ENCODE results near the gene TMC3.

The TMC3 gene

DNA sequence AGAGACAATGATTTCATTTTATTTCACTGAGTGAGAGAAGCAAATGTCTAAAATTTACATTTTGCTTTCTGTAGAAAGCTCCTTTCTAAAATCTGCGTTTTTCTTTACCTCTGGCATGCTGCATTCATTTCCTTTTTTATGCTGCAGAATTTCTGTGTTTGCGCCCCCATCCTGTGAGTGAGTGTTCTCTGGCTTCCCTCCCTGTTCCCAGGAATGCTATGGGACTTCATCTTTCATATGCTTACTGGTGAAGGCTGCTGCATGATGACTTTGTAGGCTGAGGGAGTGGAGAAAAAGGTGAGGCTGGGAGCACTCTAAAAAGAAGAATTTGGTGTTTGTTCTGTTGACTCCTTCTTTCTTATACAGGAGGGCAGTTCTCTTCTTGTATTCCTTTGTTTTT is 7.7 kb upstream of the TMC3 start:
- Histone ChIP-seq H3K9ac (ENCODE audit: low read depth, low read length) (no peak overlapping the region), H3K27ac (ENCODE audit: low read depth, low read length) (no peak overlapping the region), H3K4me1 (ENCODE audit: insufficient read depth, low read length) (peaks cover 5% of the 10 kb centered on the region; the same call in 1 of the 2 replicates), H3K9me3 (ENCODE audit: insufficient read depth, low read depth, low read length) (no peaks in the 10 kb centered on the region), H3K4me3 (ENCODE audit: low read length) (no peak overlapping the region), H3K36me3 (ENCODE audit: insufficient read depth, low read length) (no peaks in the 10 kb centered on the region), H3K27me3 (ENCODE audit: insufficient read depth, low read length) (no peaks in the 10 kb centered on the region)
- 49% methylated on average over 2 of the region's 2 CpGs for WGBS

GRCh38 chr15:81380668-81381067 is 6.7 kb upstream of the TMC3 start:
- no peaks in the 10 kb centered on the region for H3K36me3 ChIP-seq (ENCODE audit: insufficient read depth, low read length)
- H3K27me3 ChIP-seq (ENCODE audit: insufficient read depth, low read length) = no peaks in the 10 kb centered on the region
- H3K4me3 ChIP-seq (ENCODE audit: low read length) = no peak overlapping the region
- no peak overlapping the region for H3K9ac ChIP-seq (ENCODE audit: low read depth, low read length)
- H3K4me1 ChIP-seq (ENCODE audit: insufficient read depth, low read length) = peaks cover 5% of the 10 kb centered on the region; the same call in 1 of the 2 replicates
- no peaks in the 10 kb centered on the region for H3K9me3 ChIP-seq (ENCODE audit: insufficient read depth, low read depth, low read length)
- no peak overlapping the region for H3K27ac ChIP-seq (ENCODE audit: low read depth, low read length)
- WGBS = 90% methylated on average over 2 of the region's 2 CpGs

DNA sequence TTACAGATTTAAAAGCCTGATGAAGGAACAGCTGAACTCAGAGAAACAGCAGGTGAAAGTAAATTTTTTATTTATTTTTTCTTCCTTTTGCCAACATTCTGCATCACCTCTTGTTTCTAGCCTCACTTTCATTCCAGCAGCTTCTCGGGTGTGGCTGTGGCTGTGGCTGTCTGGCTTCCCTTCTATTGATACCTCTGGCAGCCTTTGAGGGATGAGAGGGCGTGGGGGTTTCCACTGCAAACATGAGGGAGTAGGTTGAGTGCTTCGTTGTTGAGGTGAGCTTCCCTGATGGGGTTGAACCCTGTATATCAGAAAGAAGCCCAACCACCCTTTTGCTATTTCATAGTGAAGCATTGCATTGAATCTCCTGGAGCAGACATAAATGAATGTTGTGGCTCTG is 6.2 kb upstream of the TMC3 start:
- Histone ChIP-seq H3K4me3 (ENCODE audit: low read length) (no peak overlapping the region), H3K27me3 (ENCODE audit: insufficient read depth, low read length) (no peaks in the 10 kb centered on the region), H3K4me1 (ENCODE audit: insufficient read depth, low read length) (peaks cover 5% of the 10 kb centered on the region; the same call in 1 of the 2 replicates), H3K9ac (ENCODE audit: low read depth, low read length) (no peak overlapping the region), H3K9me3 (ENCODE audit: insufficient read depth, low read depth, low read length) (no peaks in the 10 kb centered on the region), H3K27ac (ENCODE audit: low read depth, low read length) (no peak overlapping the region), H3K36me3 (ENCODE audit: insufficient read depth, low read length) (no peaks in the 10 kb centered on the region)
- 86% methylated on average over 3 of the region's 3 CpGs for WGBS

DNA sequence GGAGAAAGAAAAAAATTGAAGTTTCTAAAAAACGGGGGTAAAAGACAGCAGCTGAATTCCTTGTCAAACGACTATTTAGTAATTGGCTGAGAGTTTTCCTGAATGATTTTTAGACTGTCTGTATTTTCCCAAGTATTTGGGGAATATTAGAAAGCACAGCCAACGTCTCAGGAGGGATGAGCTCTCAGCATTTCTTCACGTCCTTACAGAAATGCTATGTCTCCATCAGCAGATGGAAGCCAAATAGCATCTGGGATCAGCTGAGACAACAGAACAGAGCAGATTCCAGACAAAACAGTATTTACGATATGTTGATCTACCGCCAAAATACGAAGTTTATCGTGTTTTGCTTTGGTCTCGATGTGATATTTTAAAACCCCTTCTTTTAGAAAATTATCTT is 5.3 kb upstream of the TMC3 start:
- WGBS = 92% methylated on average over 9 of the region's 9 CpGs
- H3K9ac ChIP-seq (ENCODE audit: low read depth, low read length) = no peak overlapping the region
- no peaks in the 10 kb centered on the region for H3K9me3 ChIP-seq (ENCODE audit: insufficient read depth, low read depth, low read length)
- H3K4me3 ChIP-seq (ENCODE audit: low read length) = no peak overlapping the region
- H3K27me3 ChIP-seq (ENCODE audit: insufficient read depth, low read length) = no peaks in the 10 kb centered on the region
- no peaks in the 10 kb centered on the region for H3K36me3 ChIP-seq (ENCODE audit: insufficient read depth, low read length)
- peaks cover 5% of the 10 kb centered on the region; the same call in 1 of the 2 replicates for H3K4me1 ChIP-seq (ENCODE audit: insufficient read depth, low read length)
- H3K27ac ChIP-seq (ENCODE audit: low read depth, low read length) = no peak overlapping the region

DNA sequence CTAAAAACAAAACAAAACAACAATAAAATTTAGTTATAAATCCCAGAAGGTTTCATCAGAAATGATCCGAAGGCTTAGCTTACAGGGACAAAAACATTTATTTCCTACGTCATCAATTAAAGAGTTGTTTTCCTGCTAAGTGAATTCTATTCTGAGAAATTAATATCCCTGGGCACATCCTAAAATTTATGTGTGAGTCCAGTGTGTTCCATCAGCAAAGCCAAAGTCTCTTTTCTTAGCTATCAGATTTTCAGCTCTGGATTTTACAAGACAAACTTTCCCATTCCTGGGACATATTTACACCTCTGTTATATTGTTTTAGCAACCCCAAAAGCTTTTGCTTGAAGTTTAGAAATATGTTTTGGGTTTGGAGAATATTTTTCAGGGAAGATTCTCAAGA is 4.4 kb upstream of the TMC3 start:
- H3K4me1 ChIP-seq (ENCODE audit: insufficient read depth, low read length) = peaks cover 5% of the 10 kb centered on the region; the same call in 1 of the 2 replicates
- WGBS = 96% methylated on average over 2 of the region's 2 CpGs
- no peaks in the 10 kb centered on the region for H3K36me3 ChIP-seq (ENCODE audit: insufficient read depth, low read length)
- no peaks in the 10 kb centered on the region for H3K27me3 ChIP-seq (ENCODE audit: insufficient read depth, low read length)
- no peak overlapping the region for H3K27ac ChIP-seq (ENCODE audit: low read depth, low read length)
- H3K9ac ChIP-seq (ENCODE audit: low read depth, low read length) = no peak overlapping the region
- H3K4me3 ChIP-seq (ENCODE audit: low read length) = no peak overlapping the region
- no peaks in the 10 kb centered on the region for H3K9me3 ChIP-seq (ENCODE audit: insufficient read depth, low read depth, low read length)

- WGBS = 94% methylated on average over 3 of the region's 4 CpGs
- H3K27ac ChIP-seq (ENCODE audit: low read depth, low read length) = no peak overlapping the region
- H3K9me3 ChIP-seq (ENCODE audit: insufficient read depth, low read depth, low read length) = no peaks in the 10 kb centered on the region
- H3K9ac ChIP-seq (ENCODE audit: low read depth, low read length) = no peak overlapping the region
- H3K4me1 ChIP-seq (ENCODE audit: insufficient read depth, low read length) = peaks cover 5% of the 10 kb centered on the region; the same call in 1 of the 2 replicates
- H3K36me3 ChIP-seq (ENCODE audit: insufficient read depth, low read length) = no peaks in the 10 kb centered on the region
- H3K27me3 ChIP-seq (ENCODE audit: insufficient read depth, low read length) = no peaks in the 10 kb centered on the region
- no peak overlapping the region for H3K4me3 ChIP-seq (ENCODE audit: low read length)
Measured at GRCh38 chr15:81377871-81378270, 3.9 kb upstream of the TMC3 start.

GRCh38 chr15:81376231-81376630 is 2.2 kb upstream of the TMC3 start:
- H3K36me3 ChIP-seq (ENCODE audit: insufficient read depth, low read length) = no peaks in the 10 kb centered on the region
- H3K9me3 ChIP-seq (ENCODE audit: insufficient read depth, low read depth, low read length) = no peaks in the 10 kb centered on the region
- 89% methylated on average over 4 of the region's 4 CpGs for WGBS

GRCh38 chr15:81375461-81375860 is 1.4 kb upstream of the TMC3 start:
- 85% methylated on average over 4 of the region's 4 CpGs for WGBS
- H3K4me1 ChIP-seq (ENCODE audit: insufficient read depth, low read length) = no peaks in the 10 kb centered on the region
- no peak overlapping the region for H3K4me3 ChIP-seq (ENCODE audit: low read length)
- H3K27me3 ChIP-seq (ENCODE audit: insufficient read depth, low read length) = no peaks in the 10 kb centered on the region
- H3K36me3 ChIP-seq (ENCODE audit: insufficient read depth, low read length) = no peaks in the 10 kb centered on the region
- no peaks in the 10 kb centered on the region for H3K9me3 ChIP-seq (ENCODE audit: insufficient read depth, low read depth, low read length)
- no peak overlapping the region for H3K27ac ChIP-seq (ENCODE audit: low read depth, low read length)
- H3K9ac ChIP-seq (ENCODE audit: low read depth, low read length) = no peak overlapping the region

More at GRCh38 chr15:81376231-81376630, 2.2 kb upstream of the TMC3 start:
- Histone ChIP-seq H3K4me1 (ENCODE audit: insufficient read depth, low read length) (no peaks in the 10 kb centered on the region), H3K9ac (ENCODE audit: low read depth, low read length) (no peak overlapping the region), H3K27ac (ENCODE audit: low read depth, low read length) (no peak overlapping the region), H3K4me3 (ENCODE audit: low read length) (no peak overlapping the region), H3K27me3 (ENCODE audit: insufficient read depth, low read length) (no peaks in the 10 kb centered on the region)

GRCh38 chr15:81373176-81373575 is 837 bp downstream of the TMC3 start:
- 78% methylated on average over 3 of the region's 5 CpGs for WGBS
- no peaks in the 10 kb centered on the region for H3K27me3 ChIP-seq (ENCODE audit: insufficient read depth, low read length)
- H3K36me3 ChIP-seq (ENCODE audit: insufficient read depth, low read length) = no peaks in the 10 kb centered on the region
- no peak overlapping the region for H3K4me3 ChIP-seq (ENCODE audit: low read length)
- H3K27ac ChIP-seq (ENCODE audit: low read depth, low read length) = no peak overlapping the region
- no peaks in the 10 kb centered on the region for H3K9me3 ChIP-seq (ENCODE audit: insufficient read depth, low read depth, low read length)
- H3K4me1 ChIP-seq (ENCODE audit: insufficient read depth, low read length) = no peaks in the 10 kb centered on the region
- H3K9ac ChIP-seq (ENCODE audit: low read depth, low read length) = no peak overlapping the region

DNA sequence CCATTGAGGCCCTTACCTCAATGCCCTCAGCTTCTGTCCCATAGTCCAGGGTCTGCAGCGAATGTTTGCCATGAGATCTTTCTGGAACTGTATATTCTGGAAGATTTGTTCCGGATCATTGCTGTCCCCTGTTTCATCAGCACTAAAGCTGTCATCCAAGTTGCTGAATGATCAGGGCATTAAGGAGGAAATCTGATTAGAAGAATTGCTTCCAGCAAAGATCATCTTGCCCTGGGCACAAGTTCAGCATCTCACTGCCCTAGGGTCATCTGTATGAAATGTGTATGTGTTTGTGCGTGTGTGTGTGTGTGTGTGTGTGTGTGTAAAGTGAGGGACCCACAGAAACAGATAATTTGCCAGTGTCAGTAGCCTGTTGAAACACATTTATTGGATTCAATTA is 1.4 kb downstream of the TMC3 start:
- Histone ChIP-seq H3K9me3 (ENCODE audit: insufficient read depth, low read depth, low read length) (no peaks in the 10 kb centered on the region), H3K27ac (ENCODE audit: low read depth, low read length) (no peak overlapping the region), H3K9ac (ENCODE audit: low read depth, low read length) (no peak overlapping the region), H3K4me1 (ENCODE audit: insufficient read depth, low read length) (no peaks in the 10 kb centered on the region), H3K27me3 (ENCODE audit: insufficient read depth, low read length) (no peaks in the 10 kb centered on the region), H3K36me3 (ENCODE audit: insufficient read depth, low read length) (no peaks in the 10 kb centered on the region), H3K4me3 (ENCODE audit: low read length) (no peak overlapping the region)
- WGBS = 91% methylated on average over 3 of the region's 3 CpGs

DNA sequence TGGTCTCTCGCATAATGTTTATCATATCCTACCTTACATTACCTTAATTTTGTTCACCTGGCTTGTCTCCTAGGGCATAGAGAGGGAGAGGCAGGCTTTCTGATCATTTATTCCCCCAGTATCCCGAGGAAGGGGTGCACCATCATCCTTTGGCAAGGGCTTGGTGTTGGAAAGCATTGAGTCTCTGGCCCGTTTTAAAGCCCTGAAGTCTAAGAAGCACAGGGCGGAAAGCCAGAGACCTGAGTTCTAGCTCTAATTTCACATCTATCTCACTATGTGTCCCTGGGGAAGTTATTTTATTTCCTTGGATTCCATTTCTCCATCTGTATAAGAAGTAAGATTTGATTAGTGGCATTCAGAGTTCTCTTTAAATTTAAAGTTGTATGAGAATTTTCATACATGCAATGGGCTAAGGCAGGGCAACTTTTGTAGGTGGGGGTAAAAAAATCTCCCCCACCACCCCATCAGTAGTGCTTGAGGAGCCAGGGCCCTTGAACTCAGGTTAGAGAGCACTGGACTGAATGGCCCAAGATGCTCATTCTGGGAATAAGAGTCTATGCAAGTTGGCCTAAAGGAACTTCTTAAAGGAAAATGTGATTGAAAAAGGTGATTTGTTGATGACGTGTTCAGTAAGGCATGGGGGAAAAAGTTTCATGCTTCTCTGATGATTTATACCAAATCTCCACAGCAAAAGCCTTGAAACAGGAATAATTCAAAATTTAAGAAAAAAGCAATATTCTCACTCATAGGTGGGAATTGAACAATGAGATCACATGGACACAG is 10.1 kb downstream of the TMC3 start:
- Histone ChIP-seq H3K36me3 (ENCODE audit: insufficient read depth, low read length) (no peaks in the 10 kb centered on the region), H3K4me1 (ENCODE audit: insufficient read depth, low read length) (no peaks in the 10 kb centered on the region), H3K9me3 (ENCODE audit: insufficient read depth, low read depth, low read length) (no peaks in the 10 kb centered on the region), H3K9ac (ENCODE audit: low read depth, low read length) (no peak overlapping the region), H3K4me3 (ENCODE audit: low read length) (no peak overlapping the region), H3K27me3 (ENCODE audit: insufficient read depth, low read length) (no peaks in the 10 kb centered on the region), H3K27ac (ENCODE audit: low read depth, low read length) (no peak overlapping the region)
- 87% methylated on average over 5 of the region's 5 CpGs for WGBS

DNA sequence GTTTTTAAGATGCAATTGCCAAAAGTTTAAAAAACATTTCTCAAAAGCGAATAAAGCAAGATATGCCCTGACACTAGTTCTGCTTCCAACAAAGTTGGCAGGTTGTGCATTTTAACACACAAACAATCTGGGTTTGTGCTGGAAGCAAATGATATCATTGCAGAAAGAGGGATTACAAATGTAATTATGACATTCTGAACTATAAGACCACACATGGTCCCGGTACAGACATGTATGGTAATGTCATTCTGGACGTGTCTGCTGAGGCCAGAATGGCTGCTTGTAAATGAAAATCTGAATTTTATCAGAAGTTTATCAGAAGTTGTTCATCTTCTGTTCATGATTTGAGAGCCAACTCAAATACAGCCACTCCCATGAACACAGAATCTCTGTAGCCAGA is 10.7 kb downstream of the TMC3 start:
- Histone ChIP-seq H3K27ac (ENCODE audit: low read depth, low read length) (no peak overlapping the region), H3K36me3 (ENCODE audit: insufficient read depth, low read length) (no peaks in the 10 kb centered on the region), H3K4me1 (ENCODE audit: insufficient read depth, low read length) (no peaks in the 10 kb centered on the region), H3K4me3 (ENCODE audit: low read length) (no peak overlapping the region), H3K27me3 (ENCODE audit: insufficient read depth, low read length) (no peaks in the 10 kb centered on the region), H3K9me3 (ENCODE audit: insufficient read depth, low read depth, low read length) (no peaks in the 10 kb centered on the region), H3K9ac (ENCODE audit: low read depth, low read length) (no peak overlapping the region)
- WGBS = 83% methylated on average over 3 of the region's 3 CpGs

Data from HUES64 (cell line).